ENCODE data around the gene APLN. TPM values are rescaled to one million over a fixed set of nuclear protein-coding genes. Genes with fewer than 3 reads are reported as not detected.
A peak's percentile ranks its signal among the peaks of the same experiment; 100 is the strongest.

The APLN gene
- total and polyA plus RNA-seq, 2 of the 13 experiments (the other 11 are each of a cell fraction or from before 2014, with no cell fraction given): 0.02 to 0.17 TPM

- TF ChIP-seq, protein P1, sequence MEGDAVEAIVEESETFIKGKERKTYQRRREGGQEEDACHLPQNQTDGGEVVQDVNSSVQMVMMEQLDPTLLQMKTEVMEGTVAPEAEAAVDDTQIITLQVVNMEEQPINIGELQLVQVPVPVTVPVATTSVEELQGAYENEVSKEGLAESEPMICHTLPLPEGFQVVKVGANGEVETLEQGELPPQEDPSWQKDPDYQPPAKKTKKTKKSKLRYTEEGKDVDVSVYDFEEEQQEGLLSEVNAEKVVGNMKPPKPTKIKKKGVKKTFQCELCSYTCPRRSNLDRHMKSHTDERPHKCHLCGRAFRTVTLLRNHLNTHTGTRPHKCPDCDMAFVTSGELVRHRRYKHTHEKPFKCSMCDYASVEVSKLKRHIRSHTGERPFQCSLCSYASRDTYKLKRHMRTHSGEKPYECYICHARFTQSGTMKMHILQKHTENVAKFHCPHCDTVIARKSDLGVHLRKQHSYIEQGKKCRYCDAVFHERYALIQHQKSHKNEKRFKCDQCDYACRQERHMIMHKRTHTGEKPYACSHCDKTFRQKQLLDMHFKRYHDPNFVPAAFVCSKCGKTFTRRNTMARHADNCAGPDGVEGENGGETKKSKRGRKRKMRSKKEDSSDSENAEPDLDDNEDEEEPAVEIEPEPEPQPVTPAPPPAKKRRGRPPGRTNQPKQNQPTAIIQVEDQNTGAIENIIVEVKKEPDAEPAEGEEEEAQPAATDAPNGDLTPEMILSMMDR (CRISPR knock-in tag; IDR thresholded peaks at IDR 0.05): no peak
- TF ChIP-seq KDM5B (CRISPR knock-in tag; IDR thresholded peaks at IDR 0.05; ENCODE audit: borderline replicate concordance): no peak
Measured at GRCh38 chrX:129690435-129690834, 35.7 kb upstream of the APLN start (continued).

DNA sequence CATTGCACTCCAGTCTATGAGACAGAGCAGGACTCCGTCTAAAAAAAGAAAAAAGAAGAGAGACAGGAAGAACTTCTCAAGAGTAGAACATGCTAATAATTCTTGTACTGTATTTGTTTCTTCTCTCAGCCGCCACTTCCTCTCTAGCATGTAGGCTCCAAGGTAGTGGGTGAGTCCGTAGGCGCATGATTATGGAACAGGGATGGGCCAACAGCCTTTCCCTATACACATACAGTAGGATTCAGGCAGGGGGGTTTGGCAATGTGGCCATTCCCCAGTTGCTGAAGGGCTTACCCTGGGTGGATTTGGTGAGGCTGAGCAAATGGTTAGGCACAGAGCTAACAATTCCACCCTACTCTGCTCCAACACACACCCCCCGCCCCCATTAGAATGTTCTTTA is 35.0 kb upstream of the APLN start:
- H3K27me3 ChIP-seq (ENCODE audit: control insufficient read depth in 1 of 2, insufficient read depth in 2 of 2, low read length in 2 of 2): no peaks in the 10 kb centered on the region
- no peak for DNase-seq (ENCODE audit: low spot score)
- FAIRE-seq: no peak
- no peak overlapping the region for H3K4me3 ChIP-seq (replicated peaks in 1 of 3; ENCODE audit: insufficient read depth in 1 of 3, low read depth in 2 of 3, low read length in 3 of 3)
- no peaks in the 10 kb centered on the region for H4K20me1 ChIP-seq (ENCODE audit: insufficient read depth, low read length)
- ChIA-PET CTCF (ENCODE audit: low intra/inter-chr PET ratio, low total read pairs) (no interaction called here), POLR2A (no interaction called here)
- no peaks in the 10 kb centered on the region for H3K36me3 ChIP-seq (replicated peaks in 1 of 2; ENCODE audit: control insufficient read depth in 1 of 2, insufficient read depth in 2 of 2, low read length in 2 of 2)
- in situ Hi-C loops (cut with HindIII; ENCODE audit: extremely low pct_ligation_motif_present, low pct_unique_long_range_greater_than_20kb) (no loop called here), intact Hi-C loops (cut with micrococcal nuclease; ENCODE audit: unreplicated experiment) (no loop called here)
- no peak for TF ChIP-seq KLF16 (CRISPR knock-in tag; IDR thresholded peaks at IDR 0.05)
- no peaks in the 10 kb centered on the region for H3K9me3 ChIP-seq (ENCODE audit: low read length)
- no peak overlapping the region for H3K9ac ChIP-seq (ENCODE audit: insufficient read depth, low read depth, low read length)
- H3K27ac ChIP-seq (ENCODE audit: extremely low read length, insufficient read depth, low read length): no peak overlapping the region
- H2AFZ ChIP-seq (ENCODE audit: low read length): no peak overlapping the region
- ATAC-seq: no peak
- H3K4me2 ChIP-seq (ENCODE audit: low read depth, low read length): no peak overlapping the region
- no peaks in the 10 kb centered on the region for H3K79me2 ChIP-seq (ENCODE audit: insufficient read depth, low read length)
- BruUV-seq (replicated peaks): no TSS peak
- 80% methylated on average over 4 of the region's 5 CpGs for WGBS (ENCODE audit: low lambda C conversion rate)
- H3K4me1 ChIP-seq (ENCODE audit: insufficient read depth, low read length): peaks cover 30% of the 10 kb centered on the region

GRCh38 chrX:129688097-129688496 is 33.3 kb upstream of the APLN start:
- Histone ChIP-seq H2AFZ (ENCODE audit: low read length) (no peak overlapping the region), H3K9me3 (ENCODE audit: low read length) (no peaks in the 10 kb centered on the region), H3K36me3 (replicated peaks in 1 of 2; ENCODE audit: control insufficient read depth in 1 of 2, insufficient read depth in 2 of 2, low read length in 2 of 2) (no peaks in the 10 kb centered on the region), H3K4me3 (replicated peaks in 1 of 3; ENCODE audit: insufficient read depth in 1 of 3, low read depth in 2 of 3, low read length in 3 of 3) (no peak overlapping the region), H3K27me3 (ENCODE audit: control insufficient read depth in 1 of 2, insufficient read depth in 2 of 2, low read length in 2 of 2) (no peaks in the 10 kb centered on the region), H3K79me2 (ENCODE audit: insufficient read depth, low read length) (no peaks in the 10 kb centered on the region), H3K27ac (ENCODE audit: extremely low read length, insufficient read depth, low read length) (no peak overlapping the region), H3K9ac (ENCODE audit: insufficient read depth, low read depth, low read length) (no peak overlapping the region), H3K4me1 (ENCODE audit: insufficient read depth, low read length) (peaks cover 23% of the 10 kb centered on the region), H3K4me2 (ENCODE audit: low read depth, low read length) (peak overlapping the region; percentile 23; the same call in 1 of the 2 replicates), H4K20me1 (ENCODE audit: insufficient read depth, low read length) (no peaks in the 10 kb centered on the region)
- TF ChIP-seq SRY (CRISPR knock-in tag; IDR thresholded peaks at IDR 0.05): no peak
- TF ChIP-seq ZNF18 (CRISPR knock-in tag; IDR thresholded peaks at IDR 0.05; ENCODE audit: insufficient replicate concordance): no peak
- no peak for TF ChIP-seq HNRNPK (IDR thresholded peaks at IDR 0.05; ENCODE audit: low read depth, low read length, poor library complexity, severe bottlenecking)
- no peak for TF ChIP-seq ZNF530 (CRISPR knock-in tag; IDR thresholded peaks at IDR 0.05; ENCODE audit: low read depth)
- no peak for TF ChIP-seq BATF2 (CRISPR knock-in tag; IDR thresholded peaks at IDR 0.05)
- TF ChIP-seq GATAD2A (CRISPR knock-in tag; IDR thresholded peaks at IDR 0.05): no peak
- WGBS (ENCODE audit: low lambda C conversion rate): 10% methylated on average over 3 of the region's 3 CpGs
- no peak for FAIRE-seq
- intact Hi-C loops (cut with micrococcal nuclease; ENCODE audit: unreplicated experiment): no loop called here
- no TSS peak for BruUV-seq (replicated peaks)
- ChIA-PET POLR2A (no interaction called here), CTCF (ENCODE audit: low intra/inter-chr PET ratio, low total read pairs) (no interaction called here)
- in situ Hi-C loops (cut with HindIII; ENCODE audit: extremely low pct_ligation_motif_present, low pct_unique_long_range_greater_than_20kb): no loop called here
- ATAC-seq: peak; percentile 62
- no peak for DNase-seq (ENCODE audit: low spot score)
